ENCODE data around the gene BACH1.

Gene BACH1

GRCh38 chr21:29316806-29317205, 18.1 kb downstream of the BACH1 start:
- no peak for DNase-seq (ENCODE audit: low spot score)
- in situ Hi-C loops (cut with MboI; ENCODE audit: low pct_unique_long_range_greater_than_20kb, low sequenced_read_pairs, unreplicated experiment) = no loop called here
- no peak for TF ChIP-seq CTCF (IDR thresholded peaks at IDR 0.05; ENCODE audit: extremely low read depth, insufficient read depth, missing control alignments)

GRCh38 chr21:29318354-29318753, 19.6 kb downstream of the BACH1 start:
- DNase-seq (ENCODE audit: low spot score) = no peak
- in situ Hi-C loops (cut with MboI; ENCODE audit: low pct_unique_long_range_greater_than_20kb, low sequenced_read_pairs, unreplicated experiment) = no loop called here
- no peak for TF ChIP-seq CTCF (IDR thresholded peaks at IDR 0.05; ENCODE audit: extremely low read depth, insufficient read depth, missing control alignments)

- in situ Hi-C loops (cut with MboI; ENCODE audit: low pct_unique_long_range_greater_than_20kb, low sequenced_read_pairs, unreplicated experiment) = no loop called here
- DNase-seq (ENCODE audit: low spot score) = no peak
- no peak for TF ChIP-seq CTCF (IDR thresholded peaks at IDR 0.05; ENCODE audit: extremely low read depth, insufficient read depth, missing control alignments)
These were observed 21.3 kb downstream of the BACH1 start for GRCh38 chr21:29320031-29320430.

- no peak for DNase-seq (ENCODE audit: low spot score)
- in situ Hi-C loops (cut with MboI; ENCODE audit: low pct_unique_long_range_greater_than_20kb, low sequenced_read_pairs, unreplicated experiment) = no loop called here
- TF ChIP-seq CTCF (IDR thresholded peaks at IDR 0.05; ENCODE audit: extremely low read depth, insufficient read depth, missing control alignments) = no peak
These were observed 22.5 kb downstream of the BACH1 start for GRCh38 chr21:29321217-29321616.

- in situ Hi-C loops (cut with MboI; ENCODE audit: low pct_unique_long_range_greater_than_20kb, low sequenced_read_pairs, unreplicated experiment) = no loop called here
- no peak for TF ChIP-seq CTCF (IDR thresholded peaks at IDR 0.05; ENCODE audit: extremely low read depth, insufficient read depth, missing control alignments)
- no peak for DNase-seq (ENCODE audit: low spot score)
These were observed 23.5 kb downstream of the BACH1 start for GRCh38 chr21:29321932-29322928.

GRCh38 chr21:29323189-29323588, 24.5 kb downstream of the BACH1 start:
- no peak for DNase-seq (ENCODE audit: low spot score)
- no peak for TF ChIP-seq CTCF (IDR thresholded peaks at IDR 0.05; ENCODE audit: extremely low read depth, insufficient read depth, missing control alignments)
- in situ Hi-C loops (cut with MboI; ENCODE audit: low pct_unique_long_range_greater_than_20kb, low sequenced_read_pairs, unreplicated experiment) = no loop called here
